ENCODE measurements around the gene RABGAP1L.

- TF ChIP-seq POLR2A (IDR thresholded peaks at IDR 0.05) (no peak), POLR2AphosphoS5 (IDR thresholded peaks at IDR 0.05) (no peak)
Measured at GRCh38 chr1:174116042-174116441, 43.3 kb upstream of the RABGAP1L start.

Measured in gastroesophageal sphincter (tissue), 2 donors.